NB4 (cell line): ENCODE data around the gene MSH4.
"Not testable (repeated sequence)": the region's sequence is repeated elsewhere in the genome, so short reads cannot be mapped to it uniquely, and the experiment has no call there.

Experiments used
- DNase-seq: peaks from one replicate; pipeline ENCODE4 v3.0.0; 2010; ENCODE audit warnings: low read depth
- H3K4me3 ChIP-seq: one replicate; pipeline ENCODE4 v1.5.1; 2011; ENCODE audit warnings: mild to moderate bottlenecking, low read depth, low read length, moderate library complexity
- MYC ChIP-seq: IDR thresholded peaks from 2 replicates; pipeline ENCODE4 v1.6.1; 2011; ENCODE audit warnings: low read depth, low read length
- POLR2A ChIP-seq: IDR thresholded peaks from 2 replicates; pipeline ENCODE4 v1.6.1; 2011; ENCODE audit warnings: mild to moderate bottlenecking; ENCODE audit not compliant: insufficient read length; ENCODE audit errors: extremely low read depth
- TF ChIP-seq, protein P1 (sequence below): IDR thresholded peaks from one replicate; pipeline ENCODE4 v1.5.1; 2012; ENCODE audit warnings: low read depth, low read length
- TF ChIP-seq, protein P2 (sequence below): IDR thresholded peaks from 2 replicates; pipeline ENCODE4 v1.6.1; 2011; ENCODE audit warnings: low read depth, low read length

Gene MSH4

DNA sequence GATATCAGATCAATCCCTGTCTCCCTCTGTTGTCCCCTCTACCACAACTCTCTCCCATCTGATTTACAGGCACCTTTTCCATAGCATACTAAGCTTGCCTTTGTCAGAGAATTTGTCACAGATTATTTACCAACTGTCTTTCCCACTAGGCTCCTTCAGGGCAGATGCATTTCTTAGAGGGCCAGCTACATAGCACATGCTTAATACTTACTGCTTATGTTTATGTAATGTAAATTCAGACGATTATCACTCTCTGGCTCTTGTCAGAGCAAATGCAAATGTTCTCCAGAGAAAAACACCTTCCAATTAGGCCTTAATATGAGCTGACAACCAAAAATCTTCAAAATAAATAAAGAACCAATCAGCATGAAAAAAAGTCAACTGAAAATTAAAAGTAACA is 25.9 kb upstream of the MSH4 start:
- no peak for TF ChIP-seq MYC
- TF ChIP-seq POLR2A = no peak
- TF ChIP-seq, protein P1, sequence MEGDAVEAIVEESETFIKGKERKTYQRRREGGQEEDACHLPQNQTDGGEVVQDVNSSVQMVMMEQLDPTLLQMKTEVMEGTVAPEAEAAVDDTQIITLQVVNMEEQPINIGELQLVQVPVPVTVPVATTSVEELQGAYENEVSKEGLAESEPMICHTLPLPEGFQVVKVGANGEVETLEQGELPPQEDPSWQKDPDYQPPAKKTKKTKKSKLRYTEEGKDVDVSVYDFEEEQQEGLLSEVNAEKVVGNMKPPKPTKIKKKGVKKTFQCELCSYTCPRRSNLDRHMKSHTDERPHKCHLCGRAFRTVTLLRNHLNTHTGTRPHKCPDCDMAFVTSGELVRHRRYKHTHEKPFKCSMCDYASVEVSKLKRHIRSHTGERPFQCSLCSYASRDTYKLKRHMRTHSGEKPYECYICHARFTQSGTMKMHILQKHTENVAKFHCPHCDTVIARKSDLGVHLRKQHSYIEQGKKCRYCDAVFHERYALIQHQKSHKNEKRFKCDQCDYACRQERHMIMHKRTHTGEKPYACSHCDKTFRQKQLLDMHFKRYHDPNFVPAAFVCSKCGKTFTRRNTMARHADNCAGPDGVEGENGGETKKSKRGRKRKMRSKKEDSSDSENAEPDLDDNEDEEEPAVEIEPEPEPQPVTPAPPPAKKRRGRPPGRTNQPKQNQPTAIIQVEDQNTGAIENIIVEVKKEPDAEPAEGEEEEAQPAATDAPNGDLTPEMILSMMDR = no peak
- TF ChIP-seq, protein P2, sequence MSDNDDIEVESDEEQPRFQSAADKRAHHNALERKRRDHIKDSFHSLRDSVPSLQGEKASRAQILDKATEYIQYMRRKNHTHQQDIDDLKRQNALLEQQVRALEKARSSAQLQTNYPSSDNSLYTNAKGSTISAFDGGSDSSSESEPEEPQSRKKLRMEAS = no peak
- H3K4me3 ChIP-seq = no peak overlapping the region
- no peak for DNase-seq

DNA sequence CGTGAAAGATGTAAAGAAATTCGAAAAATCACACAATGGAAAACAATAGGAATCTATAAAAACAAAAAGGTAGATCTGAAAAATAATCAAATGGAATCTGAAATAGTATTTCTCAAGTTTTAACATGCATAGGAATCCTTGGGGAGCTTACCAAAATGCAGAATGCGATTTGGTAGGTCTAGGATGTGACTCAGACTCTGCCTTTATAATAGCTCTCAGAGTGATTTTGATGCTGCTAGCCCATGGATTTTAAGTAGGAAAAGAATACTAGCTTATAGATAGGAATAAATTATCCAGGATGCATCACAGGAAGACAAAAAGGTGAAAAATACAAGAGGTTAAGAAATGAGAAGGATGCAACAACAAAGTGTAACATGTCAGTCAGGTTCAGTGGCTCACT is 24.7 kb upstream of the MSH4 start:
- TF ChIP-seq, protein P2 = no peak
- no peak for TF ChIP-seq MYC
- no peak overlapping the region for H3K4me3 ChIP-seq
- DNase-seq = no peak

DNA sequence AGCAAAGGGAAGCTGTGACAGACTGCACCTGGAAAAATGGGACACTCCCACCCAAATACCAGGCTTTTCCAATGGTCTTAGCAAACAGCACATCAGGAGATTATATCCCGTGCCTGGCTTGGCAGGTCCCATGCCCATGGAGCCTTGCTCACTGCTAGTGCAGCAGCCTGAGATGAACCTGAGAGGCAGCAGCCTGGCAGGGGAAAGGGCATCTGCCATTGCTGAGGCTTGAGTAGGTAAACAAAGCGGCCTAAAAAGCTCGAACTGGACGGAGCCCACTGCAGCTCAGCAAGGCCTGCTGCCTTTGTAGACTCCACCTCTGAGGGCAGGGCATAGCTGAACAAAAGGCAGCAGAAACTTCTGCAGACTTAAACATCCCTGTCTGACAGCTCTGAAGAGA is 18.9 kb upstream of the MSH4 start:
- not testable (repeated sequence) for DNase-seq, H3K4me3 ChIP-seq

DNA sequence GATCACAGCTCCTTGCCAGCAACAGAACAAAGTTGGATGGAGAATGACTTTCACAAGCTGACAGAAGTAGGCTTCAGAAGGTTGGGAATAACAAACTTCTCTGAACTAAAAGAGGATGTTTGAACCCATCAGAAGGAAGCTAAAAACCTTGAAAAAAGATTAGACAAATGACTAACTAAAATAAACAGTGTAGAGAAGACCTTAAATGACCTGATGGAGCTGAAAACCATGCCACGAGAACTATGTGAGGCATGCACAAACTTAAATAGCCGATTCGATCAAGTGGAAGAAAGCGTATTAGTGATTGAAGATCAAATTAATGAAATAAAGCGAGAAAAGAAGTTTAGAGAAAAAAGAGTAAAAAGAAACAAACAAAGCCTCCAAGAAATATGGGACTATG is 18.0 kb upstream of the MSH4 start:
- H3K4me3 ChIP-seq, DNase-seq: not testable (repeated sequence)

DNA sequence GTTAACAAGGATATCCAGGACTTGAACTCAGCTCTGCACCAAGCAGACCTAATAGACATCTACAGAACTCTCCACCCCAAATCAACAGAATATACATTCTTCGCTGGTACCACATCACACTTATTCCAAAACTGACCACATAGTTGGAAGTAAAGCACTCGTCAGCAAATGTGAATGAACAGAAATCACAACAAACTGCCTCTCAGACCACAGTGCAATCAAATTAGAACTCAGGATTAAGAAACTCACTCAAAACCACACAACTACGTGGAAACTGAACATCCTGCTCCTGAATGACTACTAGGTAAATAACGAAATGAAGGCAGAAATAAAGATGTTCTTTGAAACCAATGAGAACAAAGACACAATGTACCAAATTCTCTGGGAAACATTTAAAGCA is 16.5 kb upstream of the MSH4 start:
- not testable (repeated sequence) for H3K4me3 ChIP-seq, DNase-seq

DNA sequence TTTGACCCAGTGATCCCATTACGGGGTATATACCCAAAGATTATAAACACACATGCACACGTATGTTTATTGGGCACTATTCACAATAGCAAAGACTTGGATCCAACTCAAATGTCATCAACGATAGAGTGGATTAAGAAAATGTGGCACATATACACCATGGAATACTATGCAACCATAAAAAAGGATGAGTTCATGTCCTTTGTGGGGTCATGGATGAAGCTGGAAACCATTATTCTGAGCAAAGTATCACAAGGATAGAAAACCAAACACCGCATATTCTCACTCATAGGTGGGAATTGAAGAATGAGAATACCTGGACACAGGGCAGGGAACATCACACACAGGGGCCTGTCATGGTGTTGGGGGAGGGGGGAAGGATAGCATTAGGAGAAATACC is 12.8 kb upstream of the MSH4 start:
- peak overlapping the region; percentile 8 for H3K4me3 ChIP-seq
- not testable (repeated sequence) for DNase-seq

DNA sequence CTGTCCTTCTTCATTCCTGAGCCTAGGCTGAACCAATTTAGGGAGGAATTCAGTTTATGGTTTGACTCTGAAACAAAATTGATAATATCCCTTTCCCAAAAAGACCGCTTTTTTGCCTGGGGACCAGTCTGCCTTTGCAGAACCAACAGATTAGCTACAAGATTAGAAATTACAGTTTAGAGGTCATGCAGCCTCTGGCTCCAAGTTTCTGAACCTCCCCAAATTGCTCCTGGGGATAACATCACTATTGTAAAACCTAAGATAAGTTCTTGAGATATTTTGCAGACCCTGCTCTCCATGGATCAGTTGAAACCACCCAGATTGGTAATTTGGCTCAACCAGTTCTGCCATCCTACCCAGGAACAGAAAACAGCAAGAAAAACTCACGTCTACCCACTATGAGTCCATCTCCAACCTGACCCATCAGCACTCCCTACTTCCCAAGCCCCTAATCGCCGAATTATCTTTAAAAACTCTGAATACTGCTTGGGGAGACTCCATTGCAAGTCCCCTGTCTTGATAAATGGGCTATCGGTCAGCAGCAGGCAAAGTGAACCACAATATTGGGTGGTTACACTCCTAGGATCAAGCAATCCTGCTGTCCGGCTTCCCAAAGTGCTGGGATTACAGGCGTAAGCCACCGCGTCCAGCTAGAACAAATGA is 11.2 kb upstream of the MSH4 start:
- H3K4me3 ChIP-seq = peak overlapping the region; percentile 95
- DNase-seq = no peak
- no peak for TF ChIP-seq POLR2A
- TF ChIP-seq, protein P2 = no peak

DNA sequence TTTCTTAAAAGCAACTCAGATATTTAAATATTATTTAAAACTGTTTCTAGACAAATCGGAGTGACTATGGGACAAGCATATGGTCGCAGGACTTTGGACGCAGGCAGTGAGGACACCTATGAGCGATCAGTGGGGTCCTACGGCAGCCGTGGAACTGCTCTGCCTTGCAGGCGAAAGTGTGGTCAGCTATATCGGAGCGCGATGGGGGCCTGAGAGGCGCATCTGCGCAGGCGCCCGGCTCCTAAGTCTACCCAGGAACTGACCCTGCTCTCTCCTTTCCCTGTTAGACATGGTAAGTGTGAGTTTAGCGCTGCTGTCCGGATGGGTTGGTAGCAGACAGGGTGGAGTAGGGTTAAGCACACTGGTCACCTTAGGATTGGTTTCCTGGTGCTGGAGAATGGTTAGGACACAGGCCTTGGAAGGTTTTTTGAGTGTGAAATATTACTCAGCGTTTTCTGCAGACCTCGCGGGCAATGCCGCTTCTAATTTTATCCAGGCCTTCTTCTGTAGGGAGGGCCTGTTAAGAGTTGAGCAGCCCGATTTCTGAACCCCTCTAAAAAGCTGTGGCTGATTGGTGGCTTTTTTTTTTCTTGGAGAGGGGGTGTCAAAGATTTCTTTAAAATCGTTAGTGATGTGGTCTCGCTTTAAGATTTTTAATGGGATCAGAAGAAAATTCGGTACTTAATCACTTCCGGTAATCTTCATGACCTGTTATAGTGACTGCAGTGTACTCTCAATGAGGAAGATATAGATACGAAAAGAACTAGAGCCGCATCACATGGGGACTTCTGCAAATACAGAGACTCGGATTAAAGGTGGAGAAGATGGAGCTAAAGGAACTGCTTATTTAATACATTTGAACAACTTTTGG is 10.5 kb upstream of the MSH4 start, which contains the start of gene RABGGTB:
TSS of gene RABGGTB (plus strand) at position 274 of the 871 bp plus-strand sequence. CDS start at position 290, 16 bp downstream.
- H3K4me3 ChIP-seq = peak within 1 kb of the TSS; percentile 95
- TF ChIP-seq, protein P1 = no peak
- TF ChIP-seq, protein P2 = peak; percentile 94
- TF ChIP-seq POLR2A = peak; percentile 99
- TF ChIP-seq MYC = peak; percentile 96
- DNase-seq = peak; percentile 96

DNA sequence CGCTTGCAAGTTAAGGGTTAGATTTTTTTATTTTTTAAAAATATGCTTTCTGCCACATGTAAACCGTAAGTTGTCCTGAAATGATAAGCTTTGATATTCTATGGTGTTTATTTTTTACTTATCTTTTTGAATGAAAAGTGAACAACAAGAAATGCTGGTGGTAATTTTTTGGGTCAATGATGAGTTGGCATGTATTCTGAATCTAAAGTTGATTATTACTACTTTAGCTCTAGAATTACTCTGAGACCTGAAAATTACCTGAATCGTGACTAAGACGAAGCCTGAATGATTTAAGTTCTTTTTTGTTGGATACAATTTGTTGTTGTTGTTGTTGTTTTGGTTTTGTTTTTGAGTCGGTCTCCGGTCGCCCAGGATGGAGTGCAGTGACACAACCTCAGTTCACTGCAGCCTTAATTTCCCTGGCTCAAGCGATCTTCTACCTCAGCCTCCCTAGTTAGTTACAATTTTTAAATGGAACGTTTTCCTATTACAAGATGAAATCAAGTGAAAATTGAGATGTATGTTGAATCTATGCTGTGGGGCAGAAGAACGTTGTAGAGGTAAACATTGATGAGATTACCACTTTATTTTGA is 9.7 kb upstream of the MSH4 start:
- peak overlapping the region; percentile 95 for H3K4me3 ChIP-seq
- no peak for TF ChIP-seq POLR2A
- TF ChIP-seq, protein P2 = no peak
- TF ChIP-seq MYC = no peak
- TF ChIP-seq, protein P1 = no peak

More for the DNA sequence above, 9.7 kb upstream of the MSH4 start:
- no peak for DNase-seq
